ENCODE measurements around the gene RNF212.

GRCh38 chr4:1150875-1151274 lies 37.5 kb upstream of the RNF212 start:
- TF ChIP-seq CTCF (conservative IDR thresholded peaks at IDR 0.05) (no peak), ZFX (IDR thresholded peaks at IDR 0.05) (no peak)
